Measurements from ENCODE around the gene GTF2E1. TPM values are rescaled to one million over a fixed set of nuclear protein-coding genes. Genes with fewer than 3 reads are reported as not detected.

The GTF2E1 gene
- total RNA-seq, 1 experiment from 2014 or later = 78.0 TPM

GRCh38 chr3:120831066-120831465, 88.5 kb downstream of the GTF2E1 start:
- TF ChIP-seq ZNF671 (CRISPR knock-in tag; IDR thresholded peaks at IDR 0.05) = no peak
- ChIA-PET CTCF (no interaction called here), POLR2A (no interaction called here)
- Mint-ChIP-seq H3K9me3 (no peaks in the 10 kb centered on the region), H3K4me3 (no peak overlapping the region), H3K4me1 (peaks cover 25% of the 10 kb centered on the region), H3K36me3 (no peaks in the 10 kb centered on the region), H3K27ac (no peak overlapping the region), H3K27me3 (ENCODE audit: low read depth) (peaks cover 38% of the 10 kb centered on the region)
- ATAC-seq (peak; percentile 65), DNase-seq (ENCODE audit: low spot score) (peak; percentile 31)

Other genes with a start within 250 kb of the GTF2E1 start
- 174 to 237 TPM (median 223 TPM) in 3 replicates for gene NDUFB4, start 146.4 kb upstream of the GTF2E1 start, total RNA-seq (2021)
- gene HGD, start 60.5 kb upstream of the GTF2E1 start, total RNA-seq (2021) = 0.39 to 1.5 TPM (median 0.44 TPM) in 3 replicates
- 15.0 to 18.2 TPM (median 16.6 TPM) in 3 replicates for gene RABL3, start 228 bp upstream of the GTF2E1 start, total RNA-seq (2021)
- 5.8 to 5.9 TPM (median 5.8 TPM) in 3 replicates for gene STXBP5L, start 165.5 kb downstream of the GTF2E1 start, total RNA-seq (2021)

All from WTC11 (cell line).